Activated CD4-positive, alpha-beta T cell treated with anti-CD3 and anti-CD28 coated beads, Interleukin-2, amount 10 ng/mL, durations not matched to agents 24 days and 14 days (primary cell): ENCODE results near the gene DBET. TPM values are rescaled to one million over a fixed set of nuclear protein-coding genes. Genes with fewer than 3 reads are reported as not detected.
"Not testable (repeated sequence)": the region's sequence is repeated elsewhere in the genome, so short reads cannot be mapped to it uniquely, and the experiment has no call there.

ENCODE experiments used
- DNase-seq: peaks from one replicate; pipeline ENCODE4 v3.0.0; 2022
- H3K27ac Mint-ChIP-seq: one replicate; pipeline ENCODE4 v1.8.0; 2022; ENCODE audit warnings: mild to moderate bottlenecking, mixed read lengths
- H3K27me3 Mint-ChIP-seq: one replicate; pipeline ENCODE4 v1.8.0; 2022; ENCODE audit warnings: mixed read lengths
- H3K36me3 Mint-ChIP-seq: one replicate; pipeline ENCODE4 v1.8.0; 2022; ENCODE audit warnings: low read depth, mild to moderate bottlenecking, mixed read lengths
- H3K4me1 Mint-ChIP-seq: one replicate; pipeline ENCODE4 v1.8.0; 2021; ENCODE audit warnings: mixed read lengths
- H3K4me3 Mint-ChIP-seq: one replicate; pipeline ENCODE4 v1.8.0; 2022; ENCODE audit warnings: mild to moderate bottlenecking, moderate library complexity, mixed read lengths
- H3K9me3 Mint-ChIP-seq: one replicate; pipeline ENCODE4 v1.8.0; 2021; ENCODE audit warnings: mixed read lengths
- intact Hi-C: fragments of 100-400 bp; cut with micrococcal nuclease; formaldehyde crosslinking; loops from one replicate; pipeline ENCODE4 v1.15.1; 2023
- total RNA-seq: library from RNA; stranded (reverse); gene quantifications from 2 replicates; pipeline ENCODE4 v1.2.3, GENCODE V29; 2022

The DBET gene
- not detected in 2 replicates for total RNA-seq

GRCh38 chr4:190064342-190064741 is at the start of gene DBET:
Gene DBET (plus strand): TSS chr4:190064502.
- intact Hi-C loops, H3K4me1 Mint-ChIP-seq, DNase-seq: not testable (repeated sequence)

GRCh38 chr4:190014771-190015537 is 49.3 kb upstream of the DBET start:
- peaks cover 17% of the 10 kb centered on the region for H3K36me3 Mint-ChIP-seq
- peaks cover 10% of the 10 kb centered on the region for H3K4me1 Mint-ChIP-seq
- DNase-seq, result no peak
- no peak overlapping the region for H3K4me3 Mint-ChIP-seq
- H3K27me3 Mint-ChIP-seq, result peaks cover 59% of the 10 kb centered on the region
- intact Hi-C loops, result no loop called here
- H3K27ac Mint-ChIP-seq, result no peak overlapping the region
- peaks cover 24% of the 10 kb centered on the region for H3K9me3 Mint-ChIP-seq

More at GRCh38 chr4:190064342-190064741, at the start of gene DBET:
- H3K36me3 Mint-ChIP-seq, H3K27me3 Mint-ChIP-seq, H3K9me3 Mint-ChIP-seq, H3K4me3 Mint-ChIP-seq, H3K27ac Mint-ChIP-seq: not testable (repeated sequence)

GRCh38 chr4:190015538-190016368 is 48.5 kb upstream of the DBET start:
- Mint-ChIP-seq H3K27me3 (peaks cover 67% of the 10 kb centered on the region), H3K4me1 (peaks cover 13% of the 10 kb centered on the region), H3K36me3 (peaks cover 20% of the 10 kb centered on the region), H3K27ac (peak overlapping the region; percentile 53), H3K4me3 (peak overlapping the region; percentile 6), H3K9me3 (peaks cover 27% of the 10 kb centered on the region)
- DNase-seq, result no peak
- intact Hi-C loops, result no loop called here

GRCh38 chr4:190016369-190017289 is 47.7 kb upstream of the DBET start:
- Mint-ChIP-seq H3K27me3 (peaks cover 71% of the 10 kb centered on the region), H3K4me1 (peaks cover 16% of the 10 kb centered on the region), H3K9me3 (peaks cover 31% of the 10 kb centered on the region), H3K27ac (peak overlapping the region; percentile 53), H3K36me3 (peaks cover 21% of the 10 kb centered on the region), H3K4me3 (no peak overlapping the region)
- no peak for DNase-seq
- intact Hi-C loops, result no loop called here

DNA sequence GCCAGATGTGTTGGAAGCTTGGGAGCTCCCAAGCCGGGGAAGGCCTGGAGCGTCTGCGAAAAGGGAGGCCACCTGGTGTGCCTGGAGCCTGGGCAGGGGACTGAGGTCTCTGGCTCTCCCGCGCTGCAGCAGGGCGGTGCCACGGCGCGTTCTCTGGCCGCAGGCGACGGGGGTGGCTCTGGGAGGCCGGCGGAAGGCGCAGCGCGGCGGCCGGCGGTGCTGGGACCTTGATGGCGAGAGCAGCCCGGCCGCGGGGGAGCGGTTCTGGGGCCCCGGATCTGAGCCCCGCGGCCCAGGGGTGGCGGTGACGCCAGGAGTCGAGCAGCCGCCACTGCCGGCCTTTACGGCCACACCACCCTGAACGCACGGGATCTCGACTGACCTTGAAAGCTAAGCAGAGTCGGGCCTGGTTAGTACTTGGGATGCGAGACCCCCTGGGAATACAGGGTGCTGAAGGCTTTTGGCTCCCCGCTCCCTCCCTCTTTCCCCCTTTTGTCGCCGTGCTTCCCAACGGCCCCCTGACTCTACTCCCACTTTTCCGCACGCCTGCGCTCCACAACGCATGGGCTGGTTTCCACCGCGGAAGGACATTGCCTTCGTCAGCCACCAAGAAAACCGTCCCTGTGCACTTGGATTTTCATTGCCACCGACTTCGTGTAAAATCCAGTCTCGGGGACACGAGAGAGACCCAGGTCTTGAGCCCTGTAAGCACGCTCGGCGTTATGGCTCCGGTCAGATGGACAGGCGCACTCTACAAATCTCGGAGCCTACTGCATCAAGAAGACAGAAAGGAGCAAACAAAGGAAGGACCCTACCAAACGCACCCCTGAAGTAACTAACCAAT is 46.7 kb upstream of the DBET start:
- Mint-ChIP-seq H3K9me3 (peaks cover 31% of the 10 kb centered on the region), H3K36me3 (peaks cover 21% of the 10 kb centered on the region), H3K27ac (peak overlapping the region; percentile 6), H3K4me1 (peaks cover 16% of the 10 kb centered on the region), H3K4me3 (no peak overlapping the region), H3K27me3 (peaks cover 71% of the 10 kb centered on the region)
- DNase-seq, result peak; percentile 55
- intact Hi-C loops, result no loop called here

- Mint-ChIP-seq H3K36me3 (peaks cover 21% of the 10 kb centered on the region), H3K27ac (peak overlapping the region; percentile 78), H3K4me3 (no peak overlapping the region), H3K27me3 (peaks cover 67% of the 10 kb centered on the region), H3K4me1 (peaks cover 18% of the 10 kb centered on the region), H3K9me3 (peaks cover 31% of the 10 kb centered on the region)
- no peak for DNase-seq
- intact Hi-C loops, result no loop called here
Observed at GRCh38 chr4:190018201-190018920, 45.9 kb upstream of the DBET start.

DNA sequence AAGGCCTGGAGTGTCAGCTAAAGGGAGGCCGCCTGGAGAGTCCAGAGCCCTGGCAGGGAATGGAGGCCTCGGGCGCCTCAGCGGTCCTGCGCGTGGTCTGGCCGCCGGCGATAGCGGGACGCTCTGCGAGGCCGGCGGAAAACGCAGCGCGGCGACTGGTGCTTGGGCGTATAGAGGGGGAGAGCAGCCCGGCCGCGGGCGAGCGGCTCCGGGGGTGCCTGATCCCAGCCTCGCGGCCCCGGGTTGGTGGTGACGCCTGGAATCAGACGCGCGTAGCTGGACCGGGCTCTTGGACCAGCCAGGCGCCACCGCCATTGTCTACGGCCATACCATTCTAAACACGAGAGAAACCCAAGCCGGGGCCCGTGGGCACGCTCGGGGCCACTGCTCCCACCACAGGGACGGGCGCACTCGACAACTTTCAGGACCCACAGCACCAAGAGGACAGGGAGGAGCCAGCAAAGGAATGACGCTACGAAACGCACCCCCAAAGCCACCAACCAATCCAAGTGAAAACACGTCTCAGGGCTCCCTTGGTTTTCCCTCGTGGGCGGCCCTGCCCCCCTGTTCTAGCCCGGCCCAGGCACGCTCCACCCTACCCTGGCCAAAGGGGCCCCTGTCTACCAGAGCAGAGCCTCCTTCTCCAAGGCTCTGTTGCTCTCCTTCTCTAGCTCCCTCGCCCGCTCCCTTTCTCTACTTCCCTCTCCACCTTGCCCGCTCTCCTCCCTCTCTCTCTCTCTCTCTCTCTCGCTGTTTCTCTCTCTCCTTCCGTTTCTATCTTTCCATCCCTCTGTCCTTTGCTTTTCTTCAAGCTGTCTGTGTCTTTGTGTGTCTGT is 45.1 kb upstream of the DBET start:
- intact Hi-C loops, result no loop called here
- Mint-ChIP-seq H3K4me3 (peak overlapping the region; percentile 46), H3K9me3 (peaks cover 25% of the 10 kb centered on the region), H3K27ac (peak overlapping the region; percentile 48), H3K36me3 (peaks cover 21% of the 10 kb centered on the region), H3K4me1 (peaks cover 18% of the 10 kb centered on the region), H3K27me3 (peaks cover 60% of the 10 kb centered on the region)
- DNase-seq, result no peak

- Mint-ChIP-seq H3K4me1 (peaks cover 18% of the 10 kb centered on the region), H3K27ac (peak overlapping the region; percentile 40), H3K36me3 (peaks cover 21% of the 10 kb centered on the region), H3K27me3 (peaks cover 57% of the 10 kb centered on the region), H3K9me3 (peaks cover 25% of the 10 kb centered on the region), H3K4me3 (peak overlapping the region; percentile 46)
- intact Hi-C loops, DNase-seq: not testable (repeated sequence)
Observed at GRCh38 chr4:190019859-190020463, 44.3 kb upstream of the DBET start.

DNA sequence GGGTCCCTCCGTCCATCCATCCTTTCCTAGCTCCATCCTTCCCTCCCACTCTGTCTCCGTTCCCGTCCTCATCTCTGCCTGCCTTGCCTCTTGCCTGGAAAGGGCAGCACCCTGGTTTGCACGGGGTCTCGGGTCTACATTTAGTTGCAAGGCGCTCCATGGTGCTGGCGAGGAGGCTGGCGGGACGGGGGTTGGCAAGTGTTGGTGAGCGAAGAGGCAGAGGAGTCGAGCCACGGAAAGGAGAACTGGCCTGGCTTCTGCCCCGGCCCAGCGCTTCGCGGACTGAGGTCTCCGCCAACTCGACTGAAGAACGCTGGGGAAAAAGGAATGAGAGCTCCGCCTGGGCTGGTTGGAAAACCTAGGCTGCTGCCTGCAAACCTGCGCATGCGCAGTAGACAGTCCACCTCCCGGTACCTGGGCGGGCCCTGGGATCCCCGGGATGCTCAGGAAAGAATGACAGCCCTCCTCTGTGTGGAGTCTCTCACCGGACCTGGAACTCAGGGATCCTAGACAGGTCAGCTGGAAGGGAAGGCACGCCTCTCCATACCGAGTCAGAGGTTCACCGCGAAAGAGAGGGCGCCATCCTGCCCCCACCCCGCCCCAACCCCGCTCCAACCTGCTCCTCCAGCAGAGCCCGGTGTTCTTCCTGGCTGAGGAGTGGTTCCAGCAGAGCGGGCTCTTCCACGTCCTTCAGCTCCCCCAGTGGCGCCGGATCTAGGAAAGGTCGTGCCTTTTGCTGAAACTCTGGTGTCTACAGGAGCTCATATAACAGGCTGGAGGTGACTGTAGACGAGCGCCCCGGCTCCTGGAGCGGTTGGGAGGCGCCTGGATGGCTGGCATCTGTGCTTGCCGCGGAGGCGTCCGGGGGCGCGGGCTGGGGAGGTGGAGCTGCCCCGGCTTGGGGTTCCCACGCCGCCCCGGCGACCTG is 43.2 kb upstream of the DBET start:
- peak; percentile 75 for DNase-seq
- intact Hi-C loops, result no loop called here
- Mint-ChIP-seq H3K9me3 (peaks cover 25% of the 10 kb centered on the region), H3K4me1 (peaks cover 17% of the 10 kb centered on the region), H3K27ac (peak overlapping the region; percentile 69), H3K36me3 (peaks cover 17% of the 10 kb centered on the region), H3K4me3 (peak overlapping the region; percentile 62), H3K27me3 (peaks cover 48% of the 10 kb centered on the region)

DNA sequence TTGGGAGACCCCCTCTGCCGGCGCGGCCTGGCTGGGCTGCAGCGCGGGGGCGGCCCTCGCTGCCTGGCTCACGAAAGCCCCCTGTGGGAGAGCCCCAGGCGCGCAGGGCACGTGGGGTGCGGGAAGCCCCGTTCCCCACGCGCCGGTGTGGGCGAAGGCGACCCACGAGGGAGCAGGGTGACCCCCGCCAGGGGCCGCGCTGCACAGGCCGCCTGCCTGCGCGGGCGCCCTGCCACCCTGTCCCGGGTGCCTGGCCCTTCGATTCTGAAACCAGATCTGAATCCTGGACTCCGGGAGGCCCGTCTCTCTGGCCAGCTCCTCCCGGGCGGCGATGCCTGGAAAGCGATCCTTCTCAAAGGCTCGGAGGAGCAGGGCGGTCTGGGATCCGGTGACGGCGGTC is 42.3 kb upstream of the DBET start:
- Mint-ChIP-seq H3K4me1 (peaks cover 15% of the 10 kb centered on the region), H3K36me3 (peaks cover 14% of the 10 kb centered on the region)
- intact Hi-C loops, result not testable (repeated sequence)

More for the DNA sequence above, 42.3 kb upstream of the DBET start:
- Mint-ChIP-seq H3K9me3 (peaks cover 21% of the 10 kb centered on the region), H3K27me3 (peaks cover 39% of the 10 kb centered on the region)
- not testable (repeated sequence) for H3K27ac Mint-ChIP-seq, H3K4me3 Mint-ChIP-seq, DNase-seq
